Activated CD4-positive, alpha-beta T cell treated with anti-CD3 and anti-CD28 coated beads, Interleukin-2, amount 10 ng/mL, durations not matched to agents 7 days and 5 days (primary cell): Measurements from ENCODE around the gene LYPD8. TPM values are rescaled to one million over a fixed set of nuclear protein-coding genes. Genes with fewer than 3 reads are reported as not detected.
"Not testable (repeated sequence)": the region's sequence is repeated elsewhere in the genome, so short reads cannot be mapped to it uniquely, and the experiment has no call there.

ENCODE experiments used
- CTCF ChIA-PET: fragments of 350-600 bp; sonication (Branson Sonifier 250); formaldehyde crosslinking; loops from one replicate; lab custom pipeline; 2021; ENCODE audit warnings: antibody characterized with exemption; lab: Charles Lee
- POLR2A ChIA-PET: fragments of 350-600 bp; sonication (Branson Sonifier 250); formaldehyde crosslinking; loops from one replicate; lab custom pipeline; 2021; ENCODE audit warnings: antibody characterized with exemption; lab: Charles Lee
- DNase-seq: peaks from one replicate; pipeline ENCODE4 v3.0.0-alpha.2; 2020
- H3K27ac Mint-ChIP-seq: one replicate; pipeline ENCODE4 v1.8.0; 2021; ENCODE audit warnings: mild to moderate bottlenecking, moderate library complexity, mixed read lengths
- H3K27me3 Mint-ChIP-seq: one replicate; pipeline ENCODE4 v1.8.0; 2021; ENCODE audit warnings: mixed read lengths
- H3K36me3 Mint-ChIP-seq: one replicate; pipeline ENCODE4 v1.8.0; 2021; ENCODE audit warnings: low read depth, mixed read lengths
- H3K4me1 Mint-ChIP-seq: one replicate; pipeline ENCODE4 v1.8.0; 2021; ENCODE audit warnings: mixed read lengths
- H3K4me3 Mint-ChIP-seq: one replicate; pipeline ENCODE4 v1.8.0; 2021; ENCODE audit warnings: mild to moderate bottlenecking, moderate library complexity, mixed read lengths
- H3K9me3 Mint-ChIP-seq: one replicate; pipeline ENCODE4 v1.8.0; 2021; ENCODE audit warnings: mixed read lengths
- total RNA-seq, 2 experiments: library from RNA; stranded (reverse); gene quantifications; one replicate each; pipeline ENCODE4 v1.2.3, GENCODE V29; 2021

The LYPD8 gene, protein sequence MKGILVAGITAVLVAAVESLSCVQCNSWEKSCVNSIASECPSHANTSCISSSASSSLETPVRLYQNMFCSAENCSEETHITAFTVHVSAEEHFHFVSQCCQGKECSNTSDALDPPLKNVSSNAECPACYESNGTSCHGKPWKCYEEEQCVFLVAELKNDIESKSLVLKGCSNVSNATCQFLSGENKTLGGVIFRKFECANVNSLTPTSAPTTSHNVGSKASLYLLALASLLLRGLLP
- total RNA-seq, result not detected

- POLR2A ChIA-PET, result no interaction called here
- H3K4me1 Mint-ChIP-seq, result no peaks in the 10 kb centered on the region
- CTCF ChIA-PET, result no interaction called here
These were observed at the start of gene LYPD8 for GRCh38 chr1:248755517-248755916. Gene LYPD8 (minus strand): TSS chr1:248755759. CDS start chr1:248751081, 4,678 bp downstream.

DNA sequence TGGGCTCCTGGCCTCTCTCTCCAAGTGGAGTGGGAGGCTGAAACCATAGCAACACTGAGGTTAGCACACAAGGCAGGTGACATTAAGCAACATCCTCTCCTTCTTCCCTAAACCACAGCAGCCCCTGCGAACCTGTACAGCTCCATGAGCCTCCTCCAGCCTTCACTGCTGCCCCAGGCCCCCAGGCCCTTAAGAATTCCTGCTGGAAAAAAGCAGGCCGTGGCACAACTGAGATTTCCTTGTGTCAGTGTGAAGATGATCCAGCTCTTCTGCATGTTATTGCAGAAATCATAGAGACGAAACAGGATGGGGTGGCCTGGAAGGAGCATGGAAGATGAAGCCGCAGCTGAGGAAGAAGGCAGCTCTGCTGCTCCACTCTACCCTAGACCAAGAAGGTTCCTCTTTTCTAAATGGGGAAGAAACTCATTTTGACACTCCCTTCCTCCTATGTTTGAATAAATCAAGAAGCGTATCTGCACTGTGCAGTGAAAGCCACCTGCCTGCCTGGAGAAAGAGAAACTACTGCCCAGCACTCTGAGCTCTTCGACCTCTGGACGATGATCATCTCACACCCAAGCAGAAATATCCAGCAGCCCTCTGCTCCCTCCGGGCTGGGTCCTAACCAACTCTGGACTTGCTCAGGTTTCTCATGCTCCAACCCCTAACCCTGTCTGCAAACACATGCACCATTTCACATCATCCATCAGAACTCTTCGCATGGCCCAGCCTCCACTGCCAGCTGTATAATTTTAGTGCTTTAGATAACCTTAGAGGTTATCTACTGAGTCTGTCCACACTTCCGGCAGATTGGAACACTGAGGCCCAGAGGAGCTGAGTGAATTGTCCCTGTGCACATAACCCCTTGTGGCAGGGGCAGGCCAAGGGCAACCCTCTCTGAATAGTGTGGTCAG is 49.5 kb upstream of the LYPD8 start:
- no peak overlapping the region for H3K4me3 Mint-ChIP-seq
- ChIA-PET POLR2A (interaction anchor here (0.5 kb wide), 1 partner anchor 34 kb away, joined by 3 read pairs; no protein-coding TSS in a partner anchor), CTCF (interaction anchor here (1.3 to 1.9 kb wide), 2 partner anchors 9 to 15 kb away, joined by 3 to 5 read pairs; no protein-coding TSS in a partner anchor)
- no peak overlapping the region for H3K27ac Mint-ChIP-seq
- peaks cover 4% of the 10 kb centered on the region for H3K27me3 Mint-ChIP-seq
- H3K9me3 Mint-ChIP-seq, result no peaks in the 10 kb centered on the region
- DNase-seq, result no peak
- H3K36me3 Mint-ChIP-seq, result no peaks in the 10 kb centered on the region
- peaks cover 8% of the 10 kb centered on the region for H3K4me1 Mint-ChIP-seq

More at GRCh38 chr1:248755517-248755916, at the start of gene LYPD8:
- no peak for DNase-seq
- Mint-ChIP-seq H3K27me3 (no peaks in the 10 kb centered on the region), H3K36me3 (no peaks in the 10 kb centered on the region), H3K27ac (no peak within 1 kb of the TSS), H3K9me3 (no peaks in the 10 kb centered on the region), H3K4me3 (no peak within 1 kb of the TSS)

GRCh38 chr1:248803501-248803900 is 47.9 kb upstream of the LYPD8 start:
- H3K4me3 Mint-ChIP-seq, DNase-seq, H3K27ac Mint-ChIP-seq, H3K9me3 Mint-ChIP-seq, H3K4me1 Mint-ChIP-seq, POLR2A ChIA-PET, H3K36me3 Mint-ChIP-seq, CTCF ChIA-PET: not testable (repeated sequence)
- H3K27me3 Mint-ChIP-seq, result peaks cover 14% of the 10 kb centered on the region

- CTCF ChIA-PET, result no interaction called here
- H3K27ac Mint-ChIP-seq, result no peak overlapping the region
- H3K9me3 Mint-ChIP-seq, result no peaks in the 10 kb centered on the region
- H3K4me1 Mint-ChIP-seq, result peaks cover 8% of the 10 kb centered on the region
- H3K36me3 Mint-ChIP-seq, result no peaks in the 10 kb centered on the region
- POLR2A ChIA-PET, result no interaction called here
- H3K4me3 Mint-ChIP-seq, result no peak overlapping the region
- DNase-seq, result no peak
- H3K27me3 Mint-ChIP-seq, result peaks cover 22% of the 10 kb centered on the region
These were observed 46.9 kb upstream of the LYPD8 start for GRCh38 chr1:248802454-248802853.

DNA sequence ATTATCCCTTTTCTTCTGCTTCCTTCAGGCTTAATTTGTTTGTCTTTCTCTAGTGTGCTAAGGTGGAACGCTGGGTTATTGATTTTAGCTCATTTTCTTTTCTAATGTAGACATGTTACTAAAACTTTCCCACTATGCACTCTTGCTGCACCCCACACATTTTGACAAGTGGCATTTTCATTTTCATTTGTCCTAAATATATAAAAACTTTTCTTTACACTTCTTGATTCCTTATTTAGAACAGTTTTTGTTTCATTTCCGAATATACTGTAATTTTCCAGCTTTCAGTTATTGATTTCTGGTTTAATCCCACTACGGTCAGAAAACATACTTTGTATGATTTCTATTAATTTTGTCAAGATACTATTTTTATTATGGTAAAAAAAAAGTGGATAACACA is 44.9 kb upstream of the LYPD8 start:
- H3K4me3 Mint-ChIP-seq, result no peak overlapping the region
- peaks cover 8% of the 10 kb centered on the region for H3K4me1 Mint-ChIP-seq
- peaks cover 1% of the 10 kb centered on the region for H3K9me3 Mint-ChIP-seq
- no peak for DNase-seq
- H3K27me3 Mint-ChIP-seq, result peaks cover 32% of the 10 kb centered on the region
- H3K27ac Mint-ChIP-seq, result no peak overlapping the region
- H3K36me3 Mint-ChIP-seq, result no peaks in the 10 kb centered on the region
- POLR2A ChIA-PET, result no interaction called here
- CTCF ChIA-PET, result no interaction called here

DNA sequence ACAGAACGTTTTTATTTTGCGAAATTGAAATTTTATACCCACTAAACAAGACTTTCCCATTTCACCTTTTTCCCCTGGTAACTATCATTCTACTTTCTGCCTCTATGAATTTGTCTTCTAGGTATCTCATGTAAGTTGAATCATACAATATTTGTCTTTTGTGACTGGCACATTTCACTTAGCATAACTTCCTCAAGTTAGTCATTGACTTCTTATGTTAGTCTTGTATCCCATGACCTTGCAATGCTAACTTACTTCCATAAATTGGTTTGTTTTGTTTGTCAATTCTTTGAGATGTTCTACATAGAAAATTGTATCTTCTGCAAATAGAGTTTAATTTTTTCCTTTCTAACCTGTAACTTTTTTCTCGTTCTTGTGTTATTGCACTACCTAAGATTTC is 43.2 kb upstream of the LYPD8 start:
- Mint-ChIP-seq H3K36me3 (no peaks in the 10 kb centered on the region), H3K4me3 (no peak overlapping the region), H3K27ac (no peak overlapping the region), H3K4me1 (peaks cover 2% of the 10 kb centered on the region), H3K27me3 (peaks cover 33% of the 10 kb centered on the region), H3K9me3 (peaks cover 7% of the 10 kb centered on the region)
- DNase-seq, result no peak
- POLR2A ChIA-PET, result no interaction called here
- CTCF ChIA-PET, result interaction anchor here (1.1 to 1.7 kb wide), 2 partner anchors 8 to 18 kb away, joined by 4 read pairs; no protein-coding TSS in a partner anchor

- CTCF ChIA-PET, H3K4me3 Mint-ChIP-seq, H3K27ac Mint-ChIP-seq, POLR2A ChIA-PET, H3K36me3 Mint-ChIP-seq, H3K4me1 Mint-ChIP-seq, H3K9me3 Mint-ChIP-seq, DNase-seq: not testable (repeated sequence)
- H3K27me3 Mint-ChIP-seq, result peaks cover 27% of the 10 kb centered on the region
These were observed 39.1 kb upstream of the LYPD8 start for GRCh38 chr1:248794663-248795062.

DNA sequence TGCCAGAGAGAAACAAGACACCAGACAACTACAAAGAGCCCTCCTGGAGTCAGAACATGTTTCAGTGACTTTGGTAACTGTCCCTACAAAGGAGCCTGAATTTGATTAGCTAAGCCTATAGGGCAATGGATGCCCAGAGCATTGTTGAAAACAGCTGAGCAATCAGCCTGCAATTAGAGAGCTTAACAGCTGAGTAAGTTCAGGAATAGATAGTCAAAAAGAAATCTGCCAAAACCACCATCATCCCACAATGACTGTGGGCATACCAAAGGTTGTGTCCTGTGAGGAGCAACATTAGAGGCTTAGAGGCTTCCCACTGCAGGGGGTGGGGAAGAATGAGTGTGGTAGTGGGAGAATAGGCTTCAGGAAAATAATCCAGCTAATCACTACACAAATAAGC is 38.0 kb upstream of the LYPD8 start:
- Mint-ChIP-seq H3K27ac (no peak overlapping the region), H3K4me3 (no peak overlapping the region), H3K36me3 (no peaks in the 10 kb centered on the region), H3K9me3 (peaks cover 8% of the 10 kb centered on the region), H3K27me3 (peaks cover 20% of the 10 kb centered on the region), H3K4me1 (peaks cover 4% of the 10 kb centered on the region)
- DNase-seq, result no peak
- CTCF ChIA-PET, result interaction anchor here (1.3 to 1.4 kb wide), 2 partner anchors 13 to 18 kb away, joined by 4 read pairs; no protein-coding TSS in a partner anchor
- POLR2A ChIA-PET, result no interaction called here

DNA sequence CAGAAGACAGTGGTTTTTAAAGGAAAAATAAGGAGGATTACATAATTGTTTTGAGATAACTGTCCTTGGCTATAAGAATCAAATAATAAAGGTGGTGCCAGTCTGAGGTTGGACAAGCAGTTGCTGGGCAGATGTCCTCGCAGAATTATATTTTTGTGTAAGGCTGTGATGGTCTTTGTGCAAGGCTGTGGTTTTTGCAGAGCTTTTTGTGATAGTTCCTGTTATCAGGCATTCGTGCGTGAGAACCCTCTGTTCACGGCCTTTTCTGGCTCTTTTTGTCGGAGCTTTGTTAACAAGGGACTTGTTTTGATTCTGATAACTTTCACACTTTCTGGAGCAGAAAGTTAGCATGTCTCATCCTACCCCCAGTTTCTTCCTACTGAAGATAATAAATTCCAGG is 36.8 kb upstream of the LYPD8 start:
- Mint-ChIP-seq H3K27ac (no peak overlapping the region), H3K4me1 (peaks cover 4% of the 10 kb centered on the region), H3K4me3 (no peak overlapping the region), H3K9me3 (peaks cover 8% of the 10 kb centered on the region), H3K36me3 (no peaks in the 10 kb centered on the region), H3K27me3 (peaks cover 10% of the 10 kb centered on the region)
- no peak for DNase-seq
- POLR2A ChIA-PET, result interaction anchor here (0.5 kb wide), 1 partner anchor 116 kb away, joined by 3 read pairs; no protein-coding TSS in a partner anchor
- CTCF ChIA-PET, result interaction anchor here (1.4 kb wide), 1 partner anchor 14 kb away, joined by 4 read pairs; no protein-coding TSS in a partner anchor

GRCh38 chr1:248791010-248791409 is 35.5 kb upstream of the LYPD8 start:
- ChIA-PET POLR2A (no interaction called here), CTCF (interaction anchor here (1.1 kb wide), 1 partner anchor 52 kb away, joined by 5 read pairs; no protein-coding TSS in a partner anchor)
- Mint-ChIP-seq H3K4me1 (peaks cover 4% of the 10 kb centered on the region), H3K27me3 (peaks cover 4% of the 10 kb centered on the region), H3K27ac (no peak overlapping the region), H3K9me3 (peaks cover 8% of the 10 kb centered on the region), H3K36me3 (no peaks in the 10 kb centered on the region), H3K4me3 (no peak overlapping the region)
- no peak for DNase-seq

GRCh38 chr1:248790456-248790855 is 34.9 kb upstream of the LYPD8 start:
- ChIA-PET POLR2A (no interaction called here), CTCF (interaction anchor here (1.1 kb wide), 1 partner anchor 52 kb away, joined by 5 read pairs; no protein-coding TSS in a partner anchor)
- Mint-ChIP-seq H3K27ac (no peak overlapping the region), H3K4me1 (peaks cover 4% of the 10 kb centered on the region), H3K27me3 (peaks cover under 1% of the 10 kb centered on the region), H3K36me3 (no peaks in the 10 kb centered on the region), H3K9me3 (peaks cover 7% of the 10 kb centered on the region), H3K4me3 (no peak overlapping the region)
- DNase-seq, result no peak

- H3K4me3 Mint-ChIP-seq, H3K9me3 Mint-ChIP-seq, H3K27ac Mint-ChIP-seq, H3K27me3 Mint-ChIP-seq, H3K36me3 Mint-ChIP-seq, POLR2A ChIA-PET, H3K4me1 Mint-ChIP-seq, DNase-seq: not testable (repeated sequence)
- CTCF ChIA-PET, result interaction anchor here (0.9 to 1.3 kb wide), 2 partner anchors 17 to 18 kb away, joined by 3 to 5 read pairs; no protein-coding TSS in a partner anchor
These were observed 33.8 kb upstream of the LYPD8 start for GRCh38 chr1:248789337-248789736.
